ENCODE measurements around the gene RAB35. TPM values are rescaled to one million over a fixed set of nuclear protein-coding genes. Genes with fewer than 3 reads are reported as not detected.
A peak's percentile ranks its signal among the peaks of the same experiment; 100 is the strongest.

The RAB35 gene
- total and polyA plus RNA-seq, 2 of the 4 experiments (the other 2 are of a cell fraction) = 32.6 to 49.6 TPM

DNA sequence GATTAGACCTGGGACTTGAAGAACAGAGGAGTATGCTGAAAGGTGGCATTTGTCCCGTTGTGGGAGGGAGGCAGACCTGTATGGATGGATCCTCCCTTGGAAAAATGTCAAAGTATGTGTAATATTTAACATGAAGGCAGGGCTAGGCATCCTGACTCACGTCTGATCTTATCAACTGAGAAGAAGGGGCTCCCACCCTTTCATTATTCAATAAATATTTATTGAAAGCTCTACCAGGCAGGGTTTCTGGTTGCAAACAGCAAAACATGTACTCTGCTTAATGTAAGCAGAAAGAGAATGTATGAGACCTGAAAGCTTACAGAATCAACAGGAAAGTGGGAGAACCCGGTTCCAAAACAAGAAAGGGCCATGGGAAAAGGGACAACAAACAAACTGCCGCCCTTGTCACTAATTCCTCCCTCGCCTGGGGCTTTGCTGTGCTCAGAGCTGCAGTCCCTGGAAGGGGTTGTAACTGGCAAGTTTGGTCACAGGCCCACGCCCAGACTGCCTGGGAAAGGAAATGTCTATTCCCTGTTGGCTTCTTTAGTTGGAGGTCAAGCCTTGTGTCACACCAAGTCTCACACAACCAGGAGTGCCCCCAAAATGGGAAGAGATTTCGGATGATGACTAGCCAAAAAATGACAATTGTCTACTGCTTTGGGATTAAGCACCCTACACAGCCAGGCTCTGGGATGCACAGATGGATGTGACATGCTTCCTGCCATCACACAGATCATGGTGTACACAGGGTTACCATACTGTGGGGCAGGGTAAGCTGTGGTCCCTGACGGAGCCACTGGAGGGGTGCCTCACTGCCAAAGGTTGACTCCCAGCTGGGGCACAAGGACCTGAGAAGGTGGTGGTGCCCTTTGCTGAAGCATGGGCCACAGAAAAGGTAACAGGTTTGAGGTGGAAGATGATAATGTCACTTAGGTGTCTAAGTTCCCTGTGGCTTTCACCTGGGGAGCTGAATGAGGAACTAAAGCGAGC lies 36.8 kb downstream of the RAB35 start:
- in situ Hi-C loops (cut with MboI; ENCODE audit: low sequenced_read_pairs) = no loop called here
- peak; percentile 47 for ATAC-seq (ENCODE audit: low read depth)
- Histone ChIP-seq H4K5ac (ENCODE audit: low read depth, low read length) (no peak overlapping the region), H3K23ac (ENCODE audit: low read depth, low read length) (no peak overlapping the region; the same call in 1 of the 2 replicates), H3K4me3 (ENCODE audit: insufficient read depth, low read depth, low read length) (no peak overlapping the region), H2BK120ac (ENCODE audit: low read depth, low read length) (no peak overlapping the region), H3K9me1 (ENCODE audit: insufficient read depth, low read length) (no peaks in the 10 kb centered on the region), H3K4me2 (ENCODE audit: low read depth, low read length) (no peak overlapping the region), H4K91ac (ENCODE audit: insufficient read depth, low read depth, low read length) (no peak overlapping the region), H3K9ac (ENCODE audit: low read depth, low read length) (no peak overlapping the region), H3K36me3 (ENCODE audit: control insufficient read depth, insufficient read depth, low read length) (no peaks in the 10 kb centered on the region), H3K18ac (ENCODE audit: low read depth, low read length) (no peak overlapping the region), H3K27me3 (ENCODE audit: control insufficient read depth, insufficient read depth, low read length) (peaks cover 20% of the 10 kb centered on the region), H3K14ac (replicated peaks; ENCODE audit: low read depth, low read length) (no peak overlapping the region), H3K4me1 (ENCODE audit: control insufficient read depth, insufficient read depth, low read length) (no peaks in the 10 kb centered on the region), H3K4ac (ENCODE audit: low read depth, low read length) (no peak overlapping the region), H4K20me1 (ENCODE audit: insufficient read depth, low read length) (no peaks in the 10 kb centered on the region), H2BK15ac (ENCODE audit: low read depth, low read length) (no peak overlapping the region), H3K56ac (ENCODE audit: extremely low read depth, insufficient read depth, low read length) (no peak overlapping the region), H2AFZ (replicated peaks; ENCODE audit: low read length, poor library complexity) (no peak overlapping the region), H2AK5ac (ENCODE audit: low read depth, low read length) (no peak overlapping the region), H2AK9ac (replicated peaks; ENCODE audit: low read depth, low read length, poor library complexity) (peak overlapping the region; percentile 31), H2BK5ac (ENCODE audit: low read depth, low read length, poor library complexity, severe bottlenecking) (no peak overlapping the region), H2BK20ac (ENCODE audit: low read depth, low read length) (no peak overlapping the region), H3K9me3 (ENCODE audit: control insufficient read depth, insufficient read depth, low read length) (no peaks in the 10 kb centered on the region), H4K8ac (ENCODE audit: low read depth in 2 of 2, low read length in 2 of 2) (no peak overlapping the region), H3K79me1 (ENCODE audit: low read depth in 1 of 2, low read length in 2 of 2) (no peaks in the 10 kb centered on the region), H3K27ac (ENCODE audit: insufficient read depth, low read length) (no peak overlapping the region)
- TF ChIP-seq ELK1 (IDR thresholded peaks at IDR 0.05; ENCODE audit: borderline replicate concordance, low read depth, low read length) = no peak
- dilution Hi-C loops (cut with HindIII; ENCODE audit: low sequenced_read_pairs, unreplicated experiment) = no loop called here
- BruUV-seq (replicated peaks) = no TSS peak
- intact Hi-C loops (cut with micrococcal nuclease) = no loop called here
- POLR2A ChIA-PET (ENCODE audit: unreplicated experiment) = no interaction called here
- WGBS, 2 experiments (ENCODE audit: extremely low coverage in 2 of 2, insufficient read length in 1 of 2) = no CpG with 5 or more reads among the region's 9 CpGs
- no peak for DNase-seq
- CTCF ChIA-PET = no interaction called here

Data from IMR-90 (cell line).